Neural crest cell (in vitro differentiated cells): ENCODE results near the gene FNDC3B. TPM values are rescaled to one million over a fixed set of nuclear protein-coding genes. Genes with fewer than 3 reads are reported as not detected.

Experiments used
- DNase-seq: peaks from one replicate; pipeline ENCODE4 v3.0.0; 2021; ENCODE audit warnings: low read depth, mixed read lengths, low spot score
- H3K27ac Mint-ChIP-seq: one replicate; pipeline ENCODE4 v1.8.0; 2021; ENCODE audit warnings: mild to moderate bottlenecking, mixed read lengths; ENCODE audit not compliant: unreplicated experiment
- H3K27me3 Mint-ChIP-seq: 2 replicates; pipeline ENCODE4 v1.8.0; 2021; ENCODE audit warnings: low read depth, mild to moderate bottlenecking, mixed read lengths
- H3K36me3 Mint-ChIP-seq: 2 replicates; pipeline ENCODE4 v1.8.0; 2021; ENCODE audit warnings: low read depth, mild to moderate bottlenecking, mixed read lengths
- H3K4me1 Mint-ChIP-seq: 2 replicates; pipeline ENCODE4 v1.8.0; 2021; ENCODE audit warnings: mixed read lengths
- H3K4me3 Mint-ChIP-seq: one replicate; pipeline ENCODE4 v1.8.0; 2021; ENCODE audit warnings: mild to moderate bottlenecking, mixed read lengths
- H3K9me3 Mint-ChIP-seq: 2 replicates; pipeline ENCODE4 v1.8.0; 2021; ENCODE audit warnings: mixed read lengths
- CTCF ChIP-seq: fragments of 200-600 bp; sonication (generic); conservative IDR thresholded peaks from 2 replicates; pipeline ENCODE4 v1.5.0; 2021; ENCODE audit warnings: antibody characterized with exemption, mild to moderate bottlenecking
- total RNA-seq: library from RNA; stranded (reverse); gene quantifications from 2 replicates; pipeline ENCODE4 v1.2.1, GENCODE V29; 2021

FNDC3B gene
- total RNA-seq, 1 donor from 2014 or later, result 41.5 TPM

GRCh38 chr3:172244011-172244410, 204.6 kb downstream of the FNDC3B start:
- no peak for TF ChIP-seq CTCF
- Mint-ChIP-seq H3K36me3 (peaks cover 41% of the 10 kb centered on the region), H3K4me1 (peaks cover 9% of the 10 kb centered on the region), H3K4me3 (no peak overlapping the region), H3K27ac (no peak overlapping the region), H3K9me3 (peaks cover 23% of the 10 kb centered on the region), H3K27me3 (no peaks in the 10 kb centered on the region)
- DNase-seq, result no peak

- TF ChIP-seq CTCF, result no peak
- Mint-ChIP-seq H3K4me3 (no peak overlapping the region), H3K27me3 (no peaks in the 10 kb centered on the region), H3K4me1 (peaks cover 8% of the 10 kb centered on the region), H3K36me3 (peaks cover 38% of the 10 kb centered on the region), H3K27ac (no peak overlapping the region), H3K9me3 (peaks cover 23% of the 10 kb centered on the region)
- DNase-seq, result no peak
Measured at GRCh38 chr3:172245241-172245640, 205.9 kb downstream of the FNDC3B start.

GRCh38 chr3:172246107-172246844, 206.9 kb downstream of the FNDC3B start:
- no peak for TF ChIP-seq CTCF
- H3K4me3 Mint-ChIP-seq, result no peak overlapping the region
- DNase-seq, result no peak
- H3K27me3 Mint-ChIP-seq, result no peaks in the 10 kb centered on the region
- H3K36me3 Mint-ChIP-seq, result peaks cover 30% of the 10 kb centered on the region
- H3K4me1 Mint-ChIP-seq, result peaks cover 8% of the 10 kb centered on the region
- H3K27ac Mint-ChIP-seq, result no peak overlapping the region
- peaks cover 18% of the 10 kb centered on the region for H3K9me3 Mint-ChIP-seq

- no peak overlapping the region for H3K4me3 Mint-ChIP-seq
- H3K27me3 Mint-ChIP-seq, result no peaks in the 10 kb centered on the region
- peaks cover 8% of the 10 kb centered on the region for H3K4me1 Mint-ChIP-seq
- no peak for DNase-seq
- peaks cover 22% of the 10 kb centered on the region for H3K36me3 Mint-ChIP-seq
- TF ChIP-seq CTCF, result no peak
- no peak overlapping the region for H3K27ac Mint-ChIP-seq
- peaks cover 13% of the 10 kb centered on the region for H3K9me3 Mint-ChIP-seq
Measured at GRCh38 chr3:172247525-172248274, 208.3 kb downstream of the FNDC3B start.

GRCh38 chr3:172249039-172249438, 209.7 kb downstream of the FNDC3B start:
- H3K27ac Mint-ChIP-seq, result no peak overlapping the region
- no peak overlapping the region for H3K4me3 Mint-ChIP-seq

More at GRCh38 chr3:172249039-172249438, 209.7 kb downstream of the FNDC3B start:
- Mint-ChIP-seq H3K27me3 (no peaks in the 10 kb centered on the region), H3K9me3 (peaks cover 3% of the 10 kb centered on the region), H3K4me1 (peaks cover 11% of the 10 kb centered on the region), H3K36me3 (peaks cover 12% of the 10 kb centered on the region)
- TF ChIP-seq CTCF, result no peak
- no peak for DNase-seq
